ENCODE results near the gene NAPG.
"Not testable (repeated sequence)": the region's sequence is repeated elsewhere in the genome, so short reads cannot be mapped to it uniquely, and the experiment has no call there.

The NAPG gene

GRCh38 chr18:10565835-10566234, 40.0 kb downstream of the NAPG start:
- H3K4me3 ChIP-seq (ENCODE audit: low read depth, low read length), result no peak overlapping the region
- TF ChIP-seq, protein P1, sequence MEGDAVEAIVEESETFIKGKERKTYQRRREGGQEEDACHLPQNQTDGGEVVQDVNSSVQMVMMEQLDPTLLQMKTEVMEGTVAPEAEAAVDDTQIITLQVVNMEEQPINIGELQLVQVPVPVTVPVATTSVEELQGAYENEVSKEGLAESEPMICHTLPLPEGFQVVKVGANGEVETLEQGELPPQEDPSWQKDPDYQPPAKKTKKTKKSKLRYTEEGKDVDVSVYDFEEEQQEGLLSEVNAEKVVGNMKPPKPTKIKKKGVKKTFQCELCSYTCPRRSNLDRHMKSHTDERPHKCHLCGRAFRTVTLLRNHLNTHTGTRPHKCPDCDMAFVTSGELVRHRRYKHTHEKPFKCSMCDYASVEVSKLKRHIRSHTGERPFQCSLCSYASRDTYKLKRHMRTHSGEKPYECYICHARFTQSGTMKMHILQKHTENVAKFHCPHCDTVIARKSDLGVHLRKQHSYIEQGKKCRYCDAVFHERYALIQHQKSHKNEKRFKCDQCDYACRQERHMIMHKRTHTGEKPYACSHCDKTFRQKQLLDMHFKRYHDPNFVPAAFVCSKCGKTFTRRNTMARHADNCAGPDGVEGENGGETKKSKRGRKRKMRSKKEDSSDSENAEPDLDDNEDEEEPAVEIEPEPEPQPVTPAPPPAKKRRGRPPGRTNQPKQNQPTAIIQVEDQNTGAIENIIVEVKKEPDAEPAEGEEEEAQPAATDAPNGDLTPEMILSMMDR (IDR thresholded peaks at IDR 0.05; ENCODE audit: low read depth, low read length), result no peak
- TF ChIP-seq POLR2A (IDR thresholded peaks at IDR 0.05; ENCODE audit: extremely low read depth, insufficient read length) (no peak), MYC (IDR thresholded peaks at IDR 0.05; ENCODE audit: low read depth, low read length) (no peak)
- TF ChIP-seq, protein P2, sequence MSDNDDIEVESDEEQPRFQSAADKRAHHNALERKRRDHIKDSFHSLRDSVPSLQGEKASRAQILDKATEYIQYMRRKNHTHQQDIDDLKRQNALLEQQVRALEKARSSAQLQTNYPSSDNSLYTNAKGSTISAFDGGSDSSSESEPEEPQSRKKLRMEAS (IDR thresholded peaks at IDR 0.05; ENCODE audit: low read depth, low read length), result no peak
- peak; percentile 23 for DNase-seq (ENCODE audit: low read depth)

DNA sequence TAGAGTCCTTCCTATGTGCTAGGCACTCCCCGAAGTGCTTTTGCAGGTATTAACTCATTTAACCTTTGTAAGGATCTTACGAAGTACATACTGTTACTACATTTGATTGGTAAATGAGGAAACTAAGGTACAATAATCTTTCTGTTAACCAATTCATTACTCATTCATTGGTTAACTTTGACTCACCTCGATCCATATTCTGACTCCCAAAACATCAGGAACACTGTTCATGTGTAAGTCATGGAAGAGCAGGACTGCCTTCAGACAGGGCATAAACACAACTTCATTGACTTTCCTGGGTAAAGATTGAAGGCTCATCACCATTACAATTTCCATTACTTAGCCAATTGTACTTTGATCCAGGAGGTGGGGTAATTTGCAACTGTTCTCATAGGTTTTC, 40.6 kb downstream of the NAPG start:
- H3K4me3 ChIP-seq (ENCODE audit: low read depth, low read length), result no peak overlapping the region
- DNase-seq (ENCODE audit: low read depth), result no peak
- TF ChIP-seq POLR2A (IDR thresholded peaks at IDR 0.05; ENCODE audit: extremely low read depth, insufficient read length) (no peak), MYC (IDR thresholded peaks at IDR 0.05; ENCODE audit: low read depth, low read length) (no peak)
- TF ChIP-seq, protein P1 (IDR thresholded peaks at IDR 0.05; ENCODE audit: low read depth, low read length), result no peak
- TF ChIP-seq, protein P2 (IDR thresholded peaks at IDR 0.05; ENCODE audit: low read depth, low read length), result no peak

- not testable (repeated sequence) for H3K4me3 ChIP-seq (ENCODE audit: low read depth, low read length); DNase-seq (ENCODE audit: low read depth)
Measured at GRCh38 chr18:10569941-10570340, 44.1 kb downstream of the NAPG start.

DNA sequence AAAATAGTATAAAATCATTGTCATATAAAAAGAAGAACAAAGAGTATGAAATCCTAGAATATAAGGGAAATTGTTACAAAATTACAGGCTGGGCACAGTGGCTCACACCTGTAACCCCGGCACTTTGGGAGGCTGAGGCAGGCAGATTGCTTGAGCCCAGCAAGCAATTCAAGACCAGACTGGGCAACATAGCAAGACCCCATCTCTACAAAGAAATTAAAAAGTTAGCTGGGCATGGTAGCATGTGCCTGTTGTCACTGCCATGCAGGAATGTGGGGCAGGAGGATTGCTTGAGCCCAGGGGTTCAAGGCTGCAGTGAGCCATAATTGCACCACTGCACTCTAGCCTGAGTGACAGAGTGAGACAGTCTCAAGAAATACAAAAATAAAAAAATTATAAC, 44.8 kb downstream of the NAPG start:
- DNase-seq (ENCODE audit: low read depth), result no peak
- TF ChIP-seq MYC (IDR thresholded peaks at IDR 0.05; ENCODE audit: low read depth, low read length), result no peak
- TF ChIP-seq, protein P2 (IDR thresholded peaks at IDR 0.05; ENCODE audit: low read depth, low read length), result no peak
- no peak for TF ChIP-seq POLR2A (IDR thresholded peaks at IDR 0.05; ENCODE audit: extremely low read depth, insufficient read length)
- TF ChIP-seq, protein P1 (IDR thresholded peaks at IDR 0.05; ENCODE audit: low read depth, low read length), result no peak
- H3K4me3 ChIP-seq (ENCODE audit: low read depth, low read length), result no peak overlapping the region

DNA sequence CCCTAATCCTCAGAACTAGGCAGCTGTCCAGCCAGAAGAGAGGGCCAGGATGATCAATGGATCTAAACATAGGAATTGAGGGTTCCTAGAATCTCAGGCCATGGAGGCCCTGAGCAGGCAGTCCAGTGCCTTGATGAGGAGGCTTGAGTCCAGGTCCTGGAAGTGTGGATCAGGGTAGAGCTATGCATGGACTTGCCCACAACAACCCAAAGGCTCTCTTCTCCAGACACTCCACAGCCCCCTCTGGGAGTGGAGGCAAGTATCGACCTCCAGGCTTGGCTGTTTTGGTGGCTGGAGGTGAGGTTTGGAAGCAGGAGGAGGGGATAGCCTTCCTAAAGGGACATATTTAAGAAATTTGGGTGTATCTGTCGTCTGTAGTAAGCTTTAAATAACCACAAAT, 45.7 kb downstream of the NAPG start:
- no peak for DNase-seq (ENCODE audit: low read depth)
- TF ChIP-seq, protein P2 (IDR thresholded peaks at IDR 0.05; ENCODE audit: low read depth, low read length), result no peak
- TF ChIP-seq, protein P1 (IDR thresholded peaks at IDR 0.05; ENCODE audit: low read depth, low read length), result no peak
- TF ChIP-seq MYC (IDR thresholded peaks at IDR 0.05; ENCODE audit: low read depth, low read length) (no peak), POLR2A (IDR thresholded peaks at IDR 0.05; ENCODE audit: extremely low read depth, insufficient read length) (no peak)

GRCh38 chr18:10573261-10573660, 47.4 kb downstream of the NAPG start:
- DNase-seq (ENCODE audit: low read depth); H3K4me3 ChIP-seq (ENCODE audit: low read depth, low read length): not testable (repeated sequence)

More for the DNA sequence above, 45.7 kb downstream of the NAPG start:
- no peak overlapping the region for H3K4me3 ChIP-seq (ENCODE audit: low read depth, low read length)

GRCh38 chr18:10574412-10574811, 48.6 kb downstream of the NAPG start:
- DNase-seq (ENCODE audit: low read depth), result not testable (repeated sequence)

DNA sequence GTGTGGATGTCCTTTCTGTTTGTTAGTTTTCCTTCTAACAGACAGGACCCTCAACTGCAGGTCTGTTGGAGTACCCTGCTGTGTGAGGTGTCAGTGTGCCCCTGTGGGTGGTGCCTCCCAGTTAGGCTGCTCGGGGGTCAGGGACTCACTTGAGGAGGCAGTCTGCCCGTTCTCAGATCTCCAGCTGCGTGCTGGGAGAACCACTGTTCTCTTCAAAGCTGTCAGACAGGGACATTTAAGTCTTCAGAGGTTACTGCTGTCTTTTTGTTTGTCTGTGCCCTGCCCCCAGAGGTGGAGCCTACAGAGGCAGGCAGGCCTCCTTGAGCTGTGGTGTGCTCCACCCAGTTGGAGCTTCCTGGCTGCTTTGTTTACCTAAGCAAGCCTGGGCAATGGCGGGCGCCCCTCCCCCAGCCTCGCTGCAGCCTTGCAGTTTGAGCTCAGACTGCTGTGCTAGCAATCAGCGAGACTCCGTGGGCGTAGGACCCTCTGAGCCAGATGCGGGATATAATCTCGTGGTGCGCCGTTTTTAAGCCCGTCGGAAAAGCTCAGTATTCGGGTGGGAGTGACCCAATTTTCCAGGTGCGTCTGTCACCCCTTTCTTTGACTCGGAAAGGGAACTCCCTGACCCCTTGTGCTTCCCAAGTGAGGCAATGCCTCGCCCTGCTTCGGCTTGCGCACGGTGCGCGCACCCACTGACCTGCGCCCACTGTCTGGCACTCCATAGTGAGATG, 52.2 kb downstream of the NAPG start:
- DNase-seq (ENCODE audit: low read depth); H3K4me3 ChIP-seq (ENCODE audit: low read depth, low read length): not testable (repeated sequence)

More at GRCh38 chr18:10574412-10574811, 48.6 kb downstream of the NAPG start:
- not testable (repeated sequence) for H3K4me3 ChIP-seq (ENCODE audit: low read depth, low read length)

- not testable (repeated sequence) for H3K4me3 ChIP-seq (ENCODE audit: low read depth, low read length); DNase-seq (ENCODE audit: low read depth)
Measured at GRCh38 chr18:10578573-10578899, 52.7 kb downstream of the NAPG start.
